Ishikawa (cell line): Measurements from ENCODE around the gene TMEM30A.

Source experiments
- CEBPB ChIP-seq: IDR thresholded peaks from 2 replicates; pipeline ENCODE4 v1.6.1; 2012
- CREB1 ChIP-seq: IDR thresholded peaks from 2 replicates; pipeline ENCODE4 v1.6.1; 2012; ENCODE audit warnings: low read depth
- EGR1 ChIP-seq: IDR thresholded peaks from 2 replicates; pipeline ENCODE4 v1.6.1; 2012
- EP300 ChIP-seq: IDR thresholded peaks from 2 replicates; pipeline ENCODE4 v1.6.1; 2012; ENCODE audit warnings: borderline replicate concordance
- FOXM1 ChIP-seq: IDR thresholded peaks from 2 replicates; pipeline ENCODE4 v1.6.1; 2012; ENCODE audit warnings: low read depth, borderline replicate concordance
- MAX ChIP-seq: IDR thresholded peaks from 2 replicates; pipeline ENCODE4 v1.6.1; 2012
- NFIC ChIP-seq: IDR thresholded peaks from 2 replicates; pipeline ENCODE4 v1.6.1; 2012
- RAD21 ChIP-seq: IDR thresholded peaks from 2 replicates; pipeline ENCODE4 v1.6.1; 2012; ENCODE audit warnings: low read depth
- REST ChIP-seq: IDR thresholded peaks from 2 replicates; pipeline ENCODE4 v1.6.1; 2012; ENCODE audit warnings: low read depth, mild to moderate bottlenecking
- TAF1 ChIP-seq: IDR thresholded peaks from 2 replicates; pipeline ENCODE4 v1.6.1; 2012; ENCODE audit warnings: low read depth, mild to moderate bottlenecking
- TCF12 ChIP-seq: IDR thresholded peaks from 2 replicates; pipeline ENCODE4 v1.6.1; 2012; ENCODE audit warnings: low read depth
- USF1 ChIP-seq: IDR thresholded peaks from 2 replicates; pipeline ENCODE4 v1.6.1; 2012
- YY1 ChIP-seq: IDR thresholded peaks from 2 replicates; pipeline ENCODE4 v1.6.1; 2012; ENCODE audit warnings: low read depth
- ZBTB7A ChIP-seq: IDR thresholded peaks from 2 replicates; pipeline ENCODE4 v1.6.1; 2012; ENCODE audit warnings: low read depth

- TF ChIP-seq EP300 (no peak), TAF1 (no peak), CEBPB (no peak), MAX (no peak), REST (no peak), ZBTB7A (no peak), RAD21 (no peak), CREB1 (no peak), FOXM1 (no peak), TCF12 (no peak), YY1 (no peak), EGR1 (no peak), USF1 (no peak), NFIC (no peak)
Observed at GRCh38 chr6:75223428-75223827, 61.2 kb downstream of the TMEM30A start.
